GM18517 (cell line): ENCODE data around the gene TMEM254.
"Not testable (repeated sequence)": the region's sequence is repeated elsewhere in the genome, so short reads cannot be mapped to it uniquely, and the experiment has no call there.

Experiments
- ATAC-seq: cut with Tn5 transposase; IDR thresholded peaks from one replicate; pipeline ENCODE4 v1.9.1; 2021; ENCODE audit warnings: mild to moderate bottlenecking, moderate library complexity; ENCODE audit not compliant: unreplicated experiment

The TMEM254 gene

DNA sequence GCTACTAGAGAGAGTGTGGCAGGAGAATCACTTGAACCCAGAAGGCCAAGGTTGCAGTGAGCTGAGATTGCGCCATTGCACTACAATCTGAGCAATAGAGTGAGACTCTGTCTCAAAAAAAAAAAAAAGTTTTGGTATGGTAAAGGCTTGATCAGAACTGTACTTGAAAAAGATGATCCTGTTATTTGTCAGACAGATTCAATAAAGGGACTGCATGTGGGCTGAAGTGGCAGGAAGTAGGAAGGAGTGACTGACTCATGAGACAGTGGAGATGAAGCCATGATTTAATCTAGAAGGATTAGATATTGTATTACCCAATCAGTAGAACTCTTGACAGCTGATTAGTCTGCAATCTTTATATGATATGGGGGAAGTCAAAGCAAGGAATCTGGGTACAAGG, 2.7 kb upstream of the TMEM254 start:
- ATAC-seq = no peak

DNA sequence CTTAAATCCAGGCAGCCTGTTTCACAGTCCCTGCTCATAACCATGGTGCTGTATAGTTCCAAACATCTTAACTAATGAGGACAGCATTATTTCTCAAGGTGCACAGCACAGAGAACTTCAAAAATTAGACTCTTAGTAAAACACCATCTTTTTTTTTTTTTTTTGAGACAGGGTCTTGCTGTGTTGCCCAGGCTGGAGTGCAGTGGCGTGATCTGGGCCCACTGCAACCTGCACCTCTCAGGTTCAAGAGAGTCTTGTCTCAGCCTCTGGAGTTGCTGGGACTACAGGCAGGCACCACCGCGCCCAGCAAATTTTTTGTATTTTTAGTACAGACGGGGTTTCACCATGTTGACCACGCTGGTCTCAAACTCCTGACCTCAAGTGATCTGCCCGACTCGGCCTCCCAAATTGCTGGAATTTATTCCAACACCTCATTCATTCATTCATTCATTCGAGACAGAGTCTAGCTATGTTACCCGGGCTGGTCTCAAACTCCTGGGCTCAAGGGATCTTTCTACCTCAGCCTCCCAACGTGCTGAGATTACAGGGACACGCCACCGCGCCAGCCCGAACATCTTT, 507 bp upstream of the TMEM254 start:
- ATAC-seq = no peak

DNA sequence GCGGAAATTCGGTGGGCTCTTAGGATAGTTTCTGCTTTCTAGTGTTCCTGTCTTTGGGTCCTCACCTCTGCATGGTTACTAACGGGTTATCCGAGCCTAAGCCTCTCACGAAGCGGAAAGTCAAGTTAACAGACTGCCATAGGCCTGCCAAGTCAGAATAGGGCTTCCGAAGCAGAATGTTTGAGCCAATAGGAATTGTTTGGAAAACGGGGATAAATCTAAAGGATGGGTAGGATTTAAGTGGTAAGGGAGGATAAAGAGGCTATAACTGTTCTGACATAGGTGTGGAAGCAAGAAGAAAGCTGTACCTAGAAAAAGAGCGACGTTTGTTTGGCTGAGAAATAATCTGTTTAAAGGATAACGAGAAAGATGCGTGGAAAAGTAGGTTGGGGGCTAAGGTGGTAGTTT, 851 bp downstream of the TMEM254 start:
- ATAC-seq = no peak

DNA sequence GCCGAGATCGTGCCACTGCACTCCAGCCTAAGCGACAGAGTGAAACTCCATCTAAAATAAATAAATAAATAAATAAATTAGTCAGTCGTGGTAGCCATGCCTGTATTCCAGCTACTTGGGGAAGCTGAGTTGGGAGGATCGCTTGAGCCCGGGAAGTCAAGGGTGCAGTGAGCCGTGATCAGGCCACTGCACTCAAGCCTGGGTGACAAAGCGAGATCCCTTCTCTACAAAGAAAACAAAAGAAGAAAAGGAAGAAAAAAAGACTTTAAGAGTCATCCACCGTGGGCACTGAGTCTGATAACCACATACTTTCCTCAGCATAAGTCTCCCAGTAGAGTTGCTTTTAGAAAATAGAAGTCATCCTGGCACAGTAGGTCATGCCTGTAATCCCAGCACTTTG, 2.6 kb downstream of the TMEM254 start:
- no peak for ATAC-seq

DNA sequence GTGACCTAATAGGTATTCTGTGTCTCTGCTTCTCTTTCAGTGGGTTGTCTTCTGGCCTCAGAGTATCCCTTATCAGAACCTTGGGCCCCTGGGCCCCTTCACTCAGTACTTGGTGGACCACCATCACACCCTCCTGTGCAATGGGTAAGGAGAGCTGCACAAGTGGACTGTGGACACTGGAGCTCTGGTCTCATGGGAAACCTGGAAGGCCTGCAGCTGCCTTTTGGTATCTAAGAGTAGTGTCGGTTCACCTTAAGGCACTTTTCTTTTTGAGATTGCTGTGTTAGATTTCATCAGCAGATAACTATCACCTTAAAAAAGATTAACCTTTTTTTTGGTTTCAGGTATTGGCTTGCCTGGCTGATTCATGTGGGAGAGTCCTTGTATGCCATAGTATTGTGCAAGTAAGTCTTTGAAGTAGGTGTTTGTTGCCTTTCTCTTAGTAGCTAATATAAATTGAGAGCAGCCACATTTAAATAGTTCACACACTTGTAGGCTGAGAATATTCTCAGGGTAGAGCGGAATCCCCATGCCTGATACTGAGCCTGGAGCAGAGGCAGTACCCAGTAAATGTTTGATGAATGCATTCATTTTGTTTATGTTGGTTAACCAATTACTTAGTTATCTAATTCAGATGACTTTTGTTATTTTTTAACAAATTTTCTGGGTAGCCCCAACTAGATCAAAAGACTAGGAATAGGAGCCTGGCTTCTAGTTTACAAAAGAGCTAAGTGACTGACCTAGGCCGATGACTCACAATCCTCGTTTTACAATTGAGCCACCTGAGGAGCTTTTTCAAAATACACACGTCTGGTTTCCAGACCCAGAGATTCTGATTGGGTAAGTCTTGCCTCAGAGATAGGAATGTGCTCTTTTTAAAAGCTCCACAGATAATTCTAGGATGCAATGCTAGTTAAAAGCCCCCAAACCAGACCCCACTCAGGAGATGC, 3.6 kb downstream of the TMEM254 start:
- no peak for ATAC-seq

DNA sequence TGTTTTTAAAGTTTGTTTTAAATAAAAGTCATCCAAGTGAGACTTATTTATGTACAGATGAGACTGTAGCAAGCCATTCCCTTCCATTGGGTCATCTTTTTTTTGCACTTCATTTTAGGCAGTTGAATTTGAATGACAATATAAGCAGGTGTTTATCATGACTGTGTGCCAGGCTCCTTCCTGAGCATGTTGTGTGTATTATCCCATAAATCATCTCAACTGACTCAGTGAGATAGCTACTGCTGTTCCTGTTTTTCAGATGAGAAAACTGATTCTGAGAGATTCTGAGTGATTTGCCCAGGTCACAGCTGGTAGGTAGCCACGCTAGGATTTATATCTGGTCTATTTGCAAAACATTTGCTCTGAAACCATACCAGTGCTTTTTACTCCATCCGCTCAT, 11.7 kb downstream of the TMEM254 start:
- ATAC-seq = no peak

DNA sequence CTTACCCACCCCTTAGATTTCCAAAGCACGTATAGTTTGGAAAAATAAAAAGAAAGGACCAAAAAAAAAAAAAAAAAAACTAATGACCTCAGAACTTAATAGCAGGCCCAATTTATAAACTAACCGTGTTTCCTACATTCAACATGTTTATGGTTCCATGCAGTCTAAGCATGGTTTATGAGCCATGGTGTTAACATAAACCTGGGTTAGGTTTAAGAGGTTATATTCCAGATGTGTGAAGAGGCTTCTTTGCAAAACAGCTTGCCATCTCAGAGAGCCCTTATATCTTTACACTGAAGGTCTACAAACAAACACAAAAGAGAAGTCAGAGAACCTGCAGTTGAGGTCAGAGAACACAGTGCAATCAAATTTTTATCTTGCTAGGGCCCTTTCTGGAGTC, 15.8 kb downstream of the TMEM254 start:
- no peak for ATAC-seq

DNA sequence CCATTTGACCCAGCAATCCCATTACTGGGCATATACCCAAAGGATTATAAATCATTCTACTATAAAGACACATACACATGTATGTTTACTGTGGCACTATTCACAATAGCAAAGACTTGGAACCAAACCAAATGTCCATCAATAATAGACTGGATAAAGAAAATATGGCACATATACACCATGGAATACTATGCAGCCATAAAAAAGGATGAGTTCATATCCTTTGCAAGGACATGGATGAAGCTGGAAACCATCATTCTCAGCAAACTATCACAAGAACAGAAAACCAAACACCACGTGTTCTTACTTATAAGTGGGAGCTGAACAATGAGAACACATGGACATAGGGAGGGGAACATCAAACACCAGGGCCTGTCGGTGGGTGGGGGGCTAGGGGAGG, 19.8 kb downstream of the TMEM254 start:
- ATAC-seq = not testable (repeated sequence)

DNA sequence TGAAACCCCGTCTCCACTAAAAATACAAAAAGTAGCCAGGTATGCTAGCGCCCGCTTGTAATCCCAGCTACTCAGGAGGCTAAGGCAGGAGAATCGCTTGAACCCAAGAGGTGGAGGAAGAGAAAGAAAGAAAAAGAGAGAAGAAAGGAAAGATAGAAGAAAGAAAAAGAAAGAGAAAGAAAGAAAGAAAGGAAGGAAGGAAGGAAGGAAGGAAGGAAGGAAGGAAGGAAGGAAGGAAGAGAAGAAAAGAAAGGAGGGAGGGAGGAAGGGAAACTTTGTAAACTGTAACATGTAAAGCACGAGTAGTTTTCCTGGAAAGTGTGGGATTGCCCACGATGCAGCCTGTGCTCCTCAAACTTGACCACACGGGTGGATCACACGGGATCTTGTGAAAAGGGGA, 20.8 kb downstream of the TMEM254 start:
- not testable (repeated sequence) for ATAC-seq

DNA sequence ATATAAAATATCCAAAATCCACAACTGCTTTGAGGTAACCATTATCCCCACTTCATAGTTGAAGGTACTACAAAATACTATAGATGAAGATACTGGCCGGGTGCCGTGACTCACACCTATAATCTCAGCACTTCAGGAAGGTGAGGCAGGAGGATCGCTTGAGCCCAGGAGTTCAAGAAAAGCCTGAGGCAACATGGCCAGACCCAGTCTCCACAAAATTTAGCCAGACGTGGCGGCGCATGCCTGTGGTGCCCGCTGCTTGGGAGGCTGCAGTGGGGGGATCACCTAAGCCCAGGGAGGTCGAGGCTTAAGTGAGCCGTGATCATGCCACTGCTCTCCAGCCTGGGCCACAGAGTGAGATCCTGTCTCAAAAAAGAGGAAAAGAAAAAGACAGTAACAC, 21.7 kb downstream of the TMEM254 start:
- no peak for ATAC-seq

DNA sequence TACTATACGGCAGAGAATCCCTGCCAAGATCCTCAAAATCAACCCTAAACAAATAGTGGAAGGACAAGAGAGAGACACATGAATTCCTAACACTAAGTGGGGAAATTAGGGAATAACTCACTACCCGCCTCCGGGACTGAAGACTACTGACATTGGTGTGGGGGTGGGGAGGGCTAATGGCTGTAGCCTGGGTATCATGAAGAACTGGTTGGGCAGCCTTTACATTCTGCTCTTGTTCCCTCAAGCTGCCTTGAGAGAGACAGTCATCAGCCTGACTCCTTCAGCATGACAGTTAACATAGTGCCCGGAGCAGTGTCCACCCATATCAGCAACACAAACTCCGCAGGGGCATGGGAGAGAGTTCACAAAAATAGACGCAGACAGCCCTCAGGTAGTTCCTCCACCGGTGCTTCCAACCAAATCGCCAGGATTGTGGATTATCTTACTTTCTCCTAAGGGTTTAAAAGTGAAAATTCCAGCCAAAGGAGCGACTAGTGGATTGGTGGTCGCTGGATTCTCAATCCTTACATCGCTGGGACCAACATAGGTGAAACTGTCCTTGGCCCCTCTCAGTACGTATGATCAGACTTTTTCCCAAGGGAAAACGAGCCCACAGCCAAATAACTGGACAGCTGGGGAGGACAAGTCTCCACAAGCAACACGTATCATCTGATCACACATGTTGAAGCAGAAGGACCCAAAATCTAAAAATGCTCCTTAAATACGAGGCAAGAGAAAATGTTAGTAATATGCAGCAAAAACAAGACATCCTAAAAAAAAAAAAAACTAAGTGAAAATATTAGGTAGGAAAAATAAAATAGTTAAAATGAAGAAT, 22.6 kb downstream of the TMEM254 start:
- no peak for ATAC-seq

DNA sequence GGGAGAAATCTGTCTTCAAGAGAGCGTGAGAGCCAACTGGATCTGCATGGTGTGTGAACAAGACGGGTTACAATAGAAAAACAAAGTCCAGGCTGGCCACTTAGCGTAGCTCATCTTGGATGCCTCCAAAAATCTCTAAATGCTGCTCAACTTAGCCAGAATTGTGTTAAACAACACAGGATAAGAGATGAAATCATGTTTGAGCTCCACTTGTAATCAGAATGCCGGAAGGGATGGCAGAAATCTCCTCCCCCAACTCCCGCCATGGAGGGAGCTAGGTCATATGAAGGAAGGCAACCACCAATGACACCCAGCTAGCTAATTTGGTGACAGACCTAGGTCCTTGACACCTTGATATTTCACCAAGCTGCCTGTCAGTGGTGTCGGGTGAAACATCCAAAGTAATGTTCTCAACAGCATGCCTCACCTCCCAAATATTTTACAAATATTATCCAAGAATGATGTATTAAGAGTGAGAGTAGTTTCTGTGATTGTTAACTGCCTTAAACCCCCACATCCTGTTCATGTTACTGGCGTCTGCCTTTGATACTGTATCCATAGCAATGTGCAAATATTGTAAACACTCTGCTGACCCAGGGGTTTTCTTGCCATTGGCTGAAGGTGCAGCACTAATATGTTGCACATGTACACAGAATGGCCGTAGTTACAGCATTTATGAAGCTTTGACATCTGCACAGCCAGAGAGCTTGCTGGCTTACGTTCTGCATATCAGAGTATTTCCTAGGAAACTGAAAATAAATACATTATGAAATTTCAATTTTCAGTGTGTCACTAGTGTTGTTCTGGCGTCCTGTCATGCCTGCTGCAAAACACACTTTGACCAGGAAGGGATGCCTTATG, 25.8 kb downstream of the TMEM254 start:
- no peak for ATAC-seq

DNA sequence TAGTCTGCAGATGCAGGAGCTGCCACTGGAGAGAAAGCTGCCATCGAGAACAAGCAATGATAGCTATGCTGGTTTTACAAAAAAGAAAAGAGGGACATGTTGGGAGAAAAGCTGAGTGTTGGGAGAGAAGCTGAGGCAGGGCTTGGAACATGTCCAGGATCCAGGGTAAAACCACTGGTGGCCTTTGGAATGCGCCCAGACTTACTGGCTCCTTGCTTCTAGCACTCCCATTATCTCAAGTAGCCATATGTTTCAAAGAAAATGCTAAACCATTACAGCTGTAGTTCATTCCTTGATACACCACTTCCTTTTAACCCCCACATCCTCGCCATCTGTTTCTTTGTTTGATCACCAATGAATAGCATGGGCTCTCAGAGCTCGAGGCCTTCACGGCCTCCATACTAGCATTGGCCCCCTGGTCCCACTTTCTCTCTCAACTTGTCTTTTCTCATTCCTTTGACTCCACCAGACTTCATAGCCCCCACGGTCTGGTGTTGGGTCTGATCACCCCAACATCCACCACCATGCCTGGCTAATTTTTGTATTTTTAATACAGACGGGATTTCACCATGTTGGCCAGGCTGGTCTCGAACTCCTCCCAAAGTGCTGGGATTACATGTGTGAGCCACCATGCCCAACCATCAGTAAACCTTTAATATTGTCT, 30.2 kb downstream of the TMEM254 start:
- no peak for ATAC-seq

DNA sequence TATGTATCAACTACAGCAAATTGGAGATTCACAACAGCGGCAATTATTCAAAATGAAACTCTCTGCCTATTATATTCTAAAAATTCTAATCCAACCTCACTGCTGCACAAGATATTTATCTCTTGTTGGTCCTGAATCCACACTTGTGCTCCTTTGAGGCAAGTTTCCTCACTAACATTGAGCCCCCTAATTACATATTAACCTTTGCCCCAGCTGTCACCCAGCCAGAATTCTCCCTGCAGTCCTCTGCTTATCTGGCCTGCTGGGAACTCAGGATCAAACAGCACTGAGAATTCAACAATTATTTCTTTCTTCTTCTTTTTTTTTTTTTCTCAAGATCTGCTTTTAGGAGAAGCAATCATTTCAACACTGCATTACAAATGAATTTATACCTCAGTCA, 32.5 kb downstream of the TMEM254 start:
- ATAC-seq = no peak

DNA sequence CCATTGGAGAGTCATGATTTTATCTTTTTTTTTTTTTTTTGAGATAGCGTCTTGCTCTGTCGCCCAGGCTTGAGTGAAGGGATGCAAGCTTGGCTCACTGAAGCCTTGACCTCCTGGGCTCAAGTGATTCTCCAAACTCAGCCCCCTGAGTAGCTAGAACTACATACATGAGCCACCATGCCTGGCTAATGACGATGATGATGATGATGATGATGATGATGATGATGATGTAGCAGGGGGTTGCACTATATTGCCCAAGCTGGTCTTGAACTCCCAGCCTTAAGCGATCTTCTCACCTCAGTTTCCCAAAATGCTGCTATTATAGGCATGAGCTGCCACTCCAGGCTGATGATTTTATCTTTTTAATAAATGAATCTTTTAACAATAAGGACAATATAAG, 40.2 kb downstream of the TMEM254 start:
- no peak for ATAC-seq

DNA sequence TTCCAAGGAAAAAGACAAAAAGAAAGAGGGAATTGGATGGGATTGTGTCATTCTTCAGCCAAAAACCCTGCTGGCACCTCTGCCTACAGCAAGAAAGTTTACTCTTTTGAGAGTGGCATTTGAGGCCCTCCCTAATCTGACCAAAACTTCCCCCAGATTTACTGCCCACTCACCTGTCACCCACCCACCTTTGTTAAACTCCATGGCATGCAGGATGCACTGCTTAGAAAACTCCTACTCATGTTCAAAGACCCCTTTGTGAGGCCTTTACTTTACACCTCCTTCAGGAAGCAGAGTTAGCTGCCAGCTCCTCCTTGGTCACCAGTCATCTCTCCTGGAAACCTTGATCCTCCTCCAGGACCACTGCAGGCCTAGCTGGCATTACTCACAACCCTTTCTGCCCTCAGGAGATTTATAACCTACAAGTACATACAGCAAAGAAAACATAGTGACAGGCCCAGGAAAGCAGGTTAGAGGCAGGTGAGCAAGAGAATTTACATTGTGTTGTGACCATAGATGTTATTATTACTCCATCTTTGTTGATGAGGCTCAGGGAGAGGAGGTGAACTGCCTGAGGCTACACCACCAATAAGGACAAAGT, 43.7 kb downstream of the TMEM254 start:
- ATAC-seq = no peak

DNA sequence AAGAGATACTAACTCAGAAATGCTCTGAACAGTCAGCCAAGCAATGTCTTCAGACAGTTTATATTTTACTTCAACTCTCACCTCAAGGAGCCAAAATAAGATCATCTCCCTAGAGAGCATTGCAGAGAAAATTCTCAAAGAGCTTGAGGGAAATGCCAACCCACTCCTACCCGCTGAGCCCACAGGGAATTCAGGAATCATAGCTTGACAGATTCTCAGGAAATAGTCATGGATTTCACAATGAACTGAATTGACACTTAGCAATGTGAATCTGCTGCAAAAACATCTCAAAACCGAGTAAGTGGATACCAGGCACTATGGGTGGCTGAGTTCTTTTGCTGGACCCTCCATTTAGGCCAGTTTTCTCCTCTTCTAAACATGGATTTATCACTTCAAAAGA, 44.3 kb downstream of the TMEM254 start:
- ATAC-seq = no peak

DNA sequence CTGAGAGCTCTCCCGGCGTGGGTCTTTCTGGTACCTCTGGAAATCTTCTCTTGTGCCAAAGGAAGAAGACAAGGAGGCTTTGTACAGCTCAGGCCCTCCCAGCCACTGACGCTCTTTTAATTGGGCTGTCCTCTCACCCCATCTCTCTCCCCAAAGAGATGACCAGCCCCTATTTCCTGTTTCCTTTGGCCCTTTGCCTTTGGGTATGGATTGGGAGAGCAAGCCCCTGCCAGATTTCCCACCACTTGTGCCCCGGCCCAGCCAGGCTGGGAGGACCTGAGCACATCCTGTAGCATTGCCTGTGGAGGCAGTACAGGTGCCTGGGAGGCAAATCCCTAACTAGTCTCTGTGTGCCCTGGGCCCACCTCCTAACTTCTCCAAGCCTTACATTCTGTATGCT, 48.4 kb downstream of the TMEM254 start:
- no peak for ATAC-seq

DNA sequence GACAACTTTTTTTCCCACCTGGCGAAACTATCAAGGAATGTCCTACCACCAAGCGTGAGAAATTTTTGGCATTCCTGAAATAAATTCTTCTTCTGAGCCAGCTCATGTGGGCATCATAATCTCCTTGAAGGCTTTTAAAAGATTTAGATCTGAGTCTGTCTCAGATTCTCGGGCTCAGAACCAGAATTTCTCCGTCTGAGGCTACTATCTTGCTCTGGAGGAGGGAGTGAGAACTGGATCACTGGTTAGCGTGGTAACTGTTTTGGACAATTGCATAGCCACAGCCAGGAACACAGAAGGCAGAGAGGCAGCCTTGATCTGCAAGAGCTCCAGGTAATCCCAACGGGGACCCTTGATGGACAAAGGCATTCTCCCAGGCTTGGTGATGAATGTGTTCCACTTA, 53.0 kb downstream of the TMEM254 start:
- no peak for ATAC-seq
